IMR-90 (cell line): ENCODE measurements around the gene HNRNPLL. TPM values are rescaled to one million over a fixed set of nuclear protein-coding genes. Genes with fewer than 3 reads are reported as not detected.
"Not testable (repeated sequence)": the region's sequence is repeated elsewhere in the genome, so short reads cannot be mapped to it uniquely, and the experiment has no call there.

ENCODE experiments used
- ATAC-seq: fragments of 200-7000 bp; cut with Tn5 transposase; 2 replicates; pipeline ENCODE4 v1.9.1; 2020; ENCODE audit warnings: low read depth, mild to moderate bottlenecking, moderate library complexity
- BruUV-seq: library from RNA; stranded (reverse); fragments of 400-500 nt; replicated peaks from 2 replicates; lab custom pipeline; 2021; lab: Mats Ljungman, UMichigan
- CTCF ChIA-PET: fragments of 300-600 bp; formaldehyde crosslinking; extraction: SDS; loops from one replicate; lab custom pipeline; 2021; ENCODE audit warnings: antibody characterized with exemption; lab: Yijun Ruan, JAX
- POLR2A ChIA-PET: fragments of 300-600 bp; sonication (Branson Sonifier 250); formaldehyde crosslinking; loops from one replicate; lab custom pipeline; 2022; ENCODE audit warnings: antibody characterized with exemption; ENCODE audit not compliant: unreplicated experiment; lab: Charles Lee
- DNase-seq: peaks from one replicate; pipeline ENCODE4 v3.0.0; 2013
- H2AFZ ChIP-seq: replicated peaks from 2 replicates; pipeline ENCODE3; 2013; ENCODE audit warnings: low read length, mild to moderate bottlenecking; ENCODE audit not compliant: poor library complexity
- H2AK5ac ChIP-seq: 2 replicates; pipeline ENCODE4 v1.6.1; 2013; ENCODE audit warnings: low read depth, low read length, inconsistent platforms
- H2AK9ac ChIP-seq: replicated peaks from 2 replicates; pipeline ENCODE3; 2013; ENCODE audit warnings: mild to moderate bottlenecking, low read depth, low read length, moderate library complexity; ENCODE audit not compliant: poor library complexity
- H2BK120ac ChIP-seq: 2 replicates; pipeline ENCODE4 v1.6.1; 2013; ENCODE audit warnings: low read depth, low read length, inconsistent platforms
- H2BK15ac ChIP-seq: 3 replicates; pipeline ENCODE4 v1.6.1; 2013; ENCODE audit warnings: low read depth, low read length, inconsistent platforms
- H2BK20ac ChIP-seq: 2 replicates; pipeline ENCODE4 v1.6.1; 2013; ENCODE audit warnings: low read depth, mild to moderate bottlenecking, inconsistent platforms, low read length, moderate library complexity
- H2BK5ac ChIP-seq: 2 replicates; pipeline ENCODE4 v1.6.1; 2013; ENCODE audit warnings: mild to moderate bottlenecking, low read depth, low read length, inconsistent platforms; ENCODE audit not compliant: poor library complexity, severe bottlenecking
- H3K14ac ChIP-seq: replicated peaks from 2 replicates; pipeline ENCODE4 v1.6.1; 2013; ENCODE audit warnings: low read depth, low read length, inconsistent platforms
- H3K18ac ChIP-seq: 2 replicates; pipeline ENCODE4 v1.6.1; 2013; ENCODE audit warnings: low read depth, low read length, control low read depth
- H3K23ac ChIP-seq: 2 replicates; pipeline ENCODE4 v1.6.1; 2013; ENCODE audit warnings: low read depth, low read length, inconsistent platforms
- H3K27ac ChIP-seq: 2 replicates; pipeline ENCODE4 v1.5.1; 2013; ENCODE audit warnings: mild to moderate bottlenecking, control low read depth, low read length; ENCODE audit not compliant: insufficient read depth
- H3K27me3 ChIP-seq: 2 replicates; pipeline ENCODE4 v1.6.1; 2013; ENCODE audit warnings: low read length; ENCODE audit not compliant: control insufficient read depth, insufficient read depth
- H3K36me3 ChIP-seq: 2 replicates; pipeline ENCODE4 v1.6.1; 2013; ENCODE audit warnings: low read length, mixed read lengths; ENCODE audit not compliant: control insufficient read depth, insufficient read depth
- H3K4ac ChIP-seq: 2 replicates; pipeline ENCODE4 v1.6.1; 2013; ENCODE audit warnings: low read depth, low read length, inconsistent platforms
- H3K4me1 ChIP-seq: 2 replicates; pipeline ENCODE4 v1.6.1; 2013; ENCODE audit warnings: low read length, mixed read lengths; ENCODE audit not compliant: control insufficient read depth, insufficient read depth
- H3K4me2 ChIP-seq: 2 replicates; pipeline ENCODE4 v1.6.1; 2013; ENCODE audit warnings: low read depth, mild to moderate bottlenecking, control low read depth, low read length, moderate library complexity
- H3K4me3 ChIP-seq: 2 replicates; pipeline ENCODE4 v1.5.1; 2013; ENCODE audit warnings: low read depth, mild to moderate bottlenecking, control low read depth, low read length, moderate library complexity; ENCODE audit not compliant: insufficient read depth
- H3K56ac ChIP-seq: 2 replicates; pipeline ENCODE4 v1.6.1; 2013; ENCODE audit warnings: low read length, inconsistent platforms; ENCODE audit not compliant: insufficient read depth; ENCODE audit errors: extremely low read depth
- H3K79me1 ChIP-seq, 2 experiments: 2 replicates each; pipeline ENCODE4 v1.6.1; 2013; ENCODE audit warnings: low read length in 2 of 2, inconsistent platforms in 1 of 2, low read depth in 1 of 2
- H3K9ac ChIP-seq: 2 replicates; pipeline ENCODE4 v1.6.1; 2013; ENCODE audit warnings: low read depth, low read length, control low read depth
- H3K9me1 ChIP-seq: 2 replicates; pipeline ENCODE4 v1.6.1; 2013; ENCODE audit warnings: low read length, inconsistent platforms; ENCODE audit not compliant: insufficient read depth
- H3K9me3 ChIP-seq: 2 replicates; pipeline ENCODE4 v1.6.1; 2013; ENCODE audit warnings: low read length; ENCODE audit not compliant: control insufficient read depth, insufficient read depth
- H4K20me1 ChIP-seq: 2 replicates; pipeline ENCODE4 v1.6.1; 2013; ENCODE audit warnings: low read length, inconsistent platforms; ENCODE audit not compliant: insufficient read depth
- H4K5ac ChIP-seq: 2 replicates; pipeline ENCODE4 v1.6.1; 2013; ENCODE audit warnings: mild to moderate bottlenecking, low read depth, low read length, control low read depth
- H4K8ac ChIP-seq, 2 experiments: 2 replicates each; pipeline ENCODE4 v1.6.1; 2013; ENCODE audit warnings: low read depth in 2 of 2, low read length in 2 of 2, control low read depth in 1 of 2, inconsistent platforms in 1 of 2
- H4K91ac ChIP-seq: 2 replicates; pipeline ENCODE4 v1.6.1; 2013; ENCODE audit warnings: low read depth, low read length, inconsistent platforms; ENCODE audit not compliant: insufficient read depth
- RFX5 ChIP-seq: IDR thresholded peaks from 2 replicates; pipeline ENCODE4 v1.8.0; 2012; ENCODE audit warnings: low read depth, mild to moderate bottlenecking, low read length, moderate library complexity
- WGBS, 2 experiments: methylation state at CpG; one replicate each; pipeline versions ENCODE4 v1.1.5 to v1.1.7; 2013; ENCODE audit warnings: missing lambda C conversion rate in 2 of 2; ENCODE audit not compliant: insufficient read length in 1 of 2; ENCODE audit errors: extremely low coverage in 2 of 2; 5-methylcytosine and 5-hydroxymethylcytosine counted together
- dilution Hi-C: fragments of 300-500 bp; cut with HindIII; formaldehyde crosslinking; loops from one replicate; pipeline ENCODE4 v1.14.3; 2018; ENCODE audit warnings: low sequenced_read_pairs; ENCODE audit not compliant: unreplicated experiment
- in situ Hi-C: fragments of 300-500 bp; cut with MboI; formaldehyde crosslinking; loops from 3 replicates; pipeline ENCODE4 v1.14.3; 2019; ENCODE audit warnings: low sequenced_read_pairs, inconsistent platforms, mixed read lengths
- intact Hi-C: fragments of 100-400 bp; cut with micrococcal nuclease; formaldehyde crosslinking; loops from 2 replicates; pipeline ENCODE4 v1.10.0; 2022
- polyA plus RNA-seq, 3 experiments: library from polyadenylated mRNA; depleted of rRNA; stranded (reverse); fragments of >200 nt; gene quantifications; 2 replicates each; pipeline ENCODE4 v1.2.3, GENCODE V29; 2012; ENCODE audit warnings: low replicate concordance in 1 of 3
- total RNA-seq: library from RNA; depleted of rRNA; stranded (reverse); fragments of >200 nt; gene quantifications from 2 replicates; pipeline ENCODE4 v1.2.3, GENCODE V29; 2012

Gene HNRNPLL
- total and polyA plus RNA-seq, 2 of the 4 experiments (the other 2 are of a cell fraction) = 23.7 to 53.1 TPM

DNA sequence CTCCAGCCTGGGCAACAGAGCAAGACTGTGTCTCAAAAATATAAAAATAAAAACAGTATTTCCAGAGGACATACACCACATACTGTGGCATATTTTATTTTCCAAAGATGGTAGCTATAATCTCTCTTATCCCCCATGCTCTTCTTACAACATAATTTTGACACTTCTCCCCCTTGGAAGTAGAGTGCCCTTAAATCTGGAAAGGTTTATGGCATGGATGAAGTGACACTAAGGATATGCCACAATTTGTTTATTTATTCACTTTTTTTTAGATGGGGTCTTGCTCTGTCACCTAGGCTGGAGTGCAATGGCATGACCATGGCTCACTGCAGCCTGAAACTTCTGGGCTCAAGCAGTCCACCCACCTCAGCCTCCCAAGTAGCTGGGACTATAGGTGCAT lies 56.7 kb downstream of the HNRNPLL start:
- Histone ChIP-seq H3K27me3 (no peaks in the 10 kb centered on the region), H2BK15ac (no peak overlapping the region), H3K4me1 (peaks cover 9% of the 10 kb centered on the region; the same call in 1 of the 2 replicates), H3K14ac (no peak overlapping the region), H2AFZ (no peak overlapping the region), H4K91ac (no peak overlapping the region), H3K4me3 (no peak overlapping the region), H4K5ac (no peak overlapping the region), H3K4me2 (no peak overlapping the region), H2AK9ac (no peak overlapping the region), H3K9ac (no peak overlapping the region), H2BK5ac (no peak overlapping the region), H4K8ac (no peak overlapping the region), H2BK20ac (no peak overlapping the region), H4K20me1 (no peaks in the 10 kb centered on the region), H3K9me1 (no peaks in the 10 kb centered on the region), H3K36me3 (no peaks in the 10 kb centered on the region), H2BK120ac (no peak overlapping the region), H3K23ac (no peak overlapping the region), H3K79me1 (no peaks in the 10 kb centered on the region), H3K56ac (no peak overlapping the region), H3K9me3 (no peaks in the 10 kb centered on the region), H2AK5ac (no peak overlapping the region), H3K27ac (no peak overlapping the region), H3K18ac (no peak overlapping the region), H3K4ac (no peak overlapping the region)
- dilution Hi-C loops = no loop called here
- intact Hi-C loops = no loop called here
- BruUV-seq = no TSS peak
- in situ Hi-C loops = no loop called here
- POLR2A ChIA-PET = no interaction called here
- CTCF ChIA-PET = no interaction called here
- TF ChIP-seq RFX5 = no peak
- ATAC-seq (no peak), DNase-seq (no peak)

DNA sequence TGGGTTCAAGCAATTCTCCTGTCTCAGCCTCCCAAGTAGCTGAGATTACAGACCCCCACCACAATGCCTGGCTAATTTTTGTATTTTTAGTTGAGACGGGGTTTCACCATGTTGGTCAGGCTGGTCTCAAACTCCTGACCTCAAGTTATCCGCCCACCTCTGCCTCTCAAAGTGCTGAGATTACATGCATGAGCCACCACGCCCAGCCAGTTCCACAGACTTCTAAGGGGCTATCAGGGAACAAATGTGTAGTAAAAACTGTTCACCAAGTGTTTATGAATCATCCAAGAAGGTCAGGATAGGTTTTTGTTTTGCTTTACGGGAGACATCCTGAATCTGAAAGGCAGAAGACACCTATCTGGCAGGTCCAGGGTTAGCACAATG lies 60.5 kb downstream of the HNRNPLL start:
- H3K56ac ChIP-seq, H2AFZ ChIP-seq, H3K4me1 ChIP-seq, H3K36me3 ChIP-seq, H2BK5ac ChIP-seq, H3K14ac ChIP-seq, H2AK5ac ChIP-seq, BruUV-seq, H3K27me3 ChIP-seq, H3K23ac ChIP-seq, H3K79me1 ChIP-seq, H3K27ac ChIP-seq, H4K5ac ChIP-seq, H2BK20ac ChIP-seq, in situ Hi-C loops, H4K91ac ChIP-seq, H2AK9ac ChIP-seq, H3K4me3 ChIP-seq, dilution Hi-C loops, H4K20me1 ChIP-seq, H3K18ac ChIP-seq, ATAC-seq, H3K9me1 ChIP-seq, H3K9me3 ChIP-seq, H2BK120ac ChIP-seq, H2BK15ac ChIP-seq, H3K4ac ChIP-seq, POLR2A ChIA-PET, H4K8ac ChIP-seq, intact Hi-C loops, CTCF ChIA-PET, H3K9ac ChIP-seq: not testable (repeated sequence)
- WGBS, 2 experiments = no CpG with 5 or more reads among the region's 4 CpGs
- peak; percentile 17 for DNase-seq
- peak overlapping the region; percentile 75; the same call in 1 of the 2 replicates for H3K4me2 ChIP-seq
